OCI-LY3 (cell line): ENCODE data around the gene IGFN1.

ENCODE experiments used
- EZH2phosphoT487 ChIP-seq: fragments of 200-600 bp; shearing (Covaris generic); IDR thresholded peaks from 2 replicates; pipeline ENCODE4 v1.6.1; 2018; ENCODE audit warnings: antibody characterized with exemption, mixed run types, low read depth
- TF ChIP-seq, protein P1 (sequence below): fragments of 200-600, 300-600 bp; sonication (generic); IDR thresholded peaks from 2 replicates; pipeline ENCODE4 v1.5.1; 2014; ENCODE audit warnings: antibody characterized with exemption, low read length, low read depth

DNA sequence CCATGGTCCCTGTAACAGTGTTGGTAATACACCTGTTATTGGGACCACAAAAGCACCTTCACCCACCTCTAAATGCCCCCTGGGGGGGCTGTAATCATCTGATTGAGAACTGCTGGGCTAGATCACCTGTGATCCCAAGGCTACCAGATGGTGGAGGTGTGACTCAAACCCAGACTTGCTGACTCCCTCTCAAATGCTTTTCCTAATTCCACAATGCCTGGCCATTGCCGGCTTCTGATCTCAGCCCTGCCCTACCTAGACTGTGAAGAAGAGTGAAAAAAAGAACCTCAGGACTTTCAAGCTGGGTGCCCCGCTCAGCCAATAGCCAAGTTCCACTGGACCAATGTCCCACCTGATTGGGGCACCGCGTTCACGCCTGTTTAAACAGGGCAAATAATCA, 45.9 kb upstream of the IGFN1 start:
- TF ChIP-seq, protein P1, sequence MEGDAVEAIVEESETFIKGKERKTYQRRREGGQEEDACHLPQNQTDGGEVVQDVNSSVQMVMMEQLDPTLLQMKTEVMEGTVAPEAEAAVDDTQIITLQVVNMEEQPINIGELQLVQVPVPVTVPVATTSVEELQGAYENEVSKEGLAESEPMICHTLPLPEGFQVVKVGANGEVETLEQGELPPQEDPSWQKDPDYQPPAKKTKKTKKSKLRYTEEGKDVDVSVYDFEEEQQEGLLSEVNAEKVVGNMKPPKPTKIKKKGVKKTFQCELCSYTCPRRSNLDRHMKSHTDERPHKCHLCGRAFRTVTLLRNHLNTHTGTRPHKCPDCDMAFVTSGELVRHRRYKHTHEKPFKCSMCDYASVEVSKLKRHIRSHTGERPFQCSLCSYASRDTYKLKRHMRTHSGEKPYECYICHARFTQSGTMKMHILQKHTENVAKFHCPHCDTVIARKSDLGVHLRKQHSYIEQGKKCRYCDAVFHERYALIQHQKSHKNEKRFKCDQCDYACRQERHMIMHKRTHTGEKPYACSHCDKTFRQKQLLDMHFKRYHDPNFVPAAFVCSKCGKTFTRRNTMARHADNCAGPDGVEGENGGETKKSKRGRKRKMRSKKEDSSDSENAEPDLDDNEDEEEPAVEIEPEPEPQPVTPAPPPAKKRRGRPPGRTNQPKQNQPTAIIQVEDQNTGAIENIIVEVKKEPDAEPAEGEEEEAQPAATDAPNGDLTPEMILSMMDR: no peak
- no peak for TF ChIP-seq EZH2phosphoT487
